ENCODE measurements around the gene TNS2.

DNA sequence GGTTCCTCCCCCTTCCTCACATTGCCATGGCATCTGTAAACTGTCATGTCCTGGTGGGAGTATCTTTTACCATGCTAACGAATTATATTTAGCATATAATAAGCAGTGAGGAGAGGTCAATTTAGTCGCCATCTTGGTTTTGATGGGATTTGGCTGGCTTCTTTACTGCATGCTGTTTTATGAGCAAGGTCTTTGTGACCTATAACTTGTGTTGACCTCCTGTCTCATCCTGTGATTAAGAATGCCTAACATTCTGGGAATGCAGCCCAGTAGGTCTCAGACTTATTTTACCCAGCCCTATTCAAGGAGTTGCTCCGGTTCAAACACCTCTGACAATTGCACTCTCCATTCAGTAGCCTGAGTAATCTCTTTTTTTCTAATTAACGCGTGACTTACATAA lies 45.7 kb upstream of the TNS2 start:
- TF ChIP-seq, protein P1, sequence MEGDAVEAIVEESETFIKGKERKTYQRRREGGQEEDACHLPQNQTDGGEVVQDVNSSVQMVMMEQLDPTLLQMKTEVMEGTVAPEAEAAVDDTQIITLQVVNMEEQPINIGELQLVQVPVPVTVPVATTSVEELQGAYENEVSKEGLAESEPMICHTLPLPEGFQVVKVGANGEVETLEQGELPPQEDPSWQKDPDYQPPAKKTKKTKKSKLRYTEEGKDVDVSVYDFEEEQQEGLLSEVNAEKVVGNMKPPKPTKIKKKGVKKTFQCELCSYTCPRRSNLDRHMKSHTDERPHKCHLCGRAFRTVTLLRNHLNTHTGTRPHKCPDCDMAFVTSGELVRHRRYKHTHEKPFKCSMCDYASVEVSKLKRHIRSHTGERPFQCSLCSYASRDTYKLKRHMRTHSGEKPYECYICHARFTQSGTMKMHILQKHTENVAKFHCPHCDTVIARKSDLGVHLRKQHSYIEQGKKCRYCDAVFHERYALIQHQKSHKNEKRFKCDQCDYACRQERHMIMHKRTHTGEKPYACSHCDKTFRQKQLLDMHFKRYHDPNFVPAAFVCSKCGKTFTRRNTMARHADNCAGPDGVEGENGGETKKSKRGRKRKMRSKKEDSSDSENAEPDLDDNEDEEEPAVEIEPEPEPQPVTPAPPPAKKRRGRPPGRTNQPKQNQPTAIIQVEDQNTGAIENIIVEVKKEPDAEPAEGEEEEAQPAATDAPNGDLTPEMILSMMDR (IDR thresholded peaks at IDR 0.05 in 2 of 3, conservative IDR thresholded peaks at IDR 0.05 in 1 of 3; ENCODE audit: control insufficient read depth in 2 of 3, extremely low read depth in 1 of 3, insufficient read depth in 1 of 3, low read depth in 3 of 3, low read length in 3 of 3), result no peak
- TF ChIP-seq EGR1 (IDR thresholded peaks at IDR 0.05; ENCODE audit: borderline replicate concordance in 1 of 2, low read depth in 2 of 2, low read length in 2 of 2) (no peak), MXI1 (IDR thresholded peaks at IDR 0.05; ENCODE audit: low read depth, low read length) (no peak), TCF12 (IDR thresholded peaks at IDR 0.05; ENCODE audit: low read depth, low read length) (no peak), CHD1 (IDR thresholded peaks at IDR 0.05; ENCODE audit: low read depth, low read length) (no peak), ZNF274 (IDR thresholded peaks at IDR 0.05; ENCODE audit: insufficient read depth, insufficient read length) (no peak)

Measured in GM12878 (cell line).